HCT116 (cell line): ENCODE data around the gene LPAR3. TPM values are rescaled to one million over a fixed set of nuclear protein-coding genes. Genes with fewer than 3 reads are reported as not detected.

Experiments used
- ATAC-seq: fragments of 200-7000 bp; cut with Tn5 transposase; 2 replicates; pipeline ENCODE4 v1.9.1; 2020; ENCODE audit warnings: mild to moderate bottlenecking, moderate library complexity
- BruUV-seq: library from RNA; stranded (reverse); fragments of 400-500 nt; replicated peaks from 2 replicates; lab custom pipeline; 2021; lab: Mats Ljungman, UMichigan
- CTCF ChIA-PET: fragments of 300-600 bp; sonication (Branson Sonifier 250); formaldehyde crosslinking; loops from one replicate; lab custom pipeline; 2021; ENCODE audit warnings: antibody characterized with exemption; lab: Charles Lee
- POLR2A ChIA-PET: fragments of 300-600, 350-600 bp; sonication (Branson Sonifier 250); formaldehyde crosslinking; loops from one replicate; lab custom pipeline; 2021; ENCODE audit warnings: antibody characterized with exemption; lab: Charles Lee
- RAD21 ChIA-PET, 2 experiments: fragments of 300-600 bp; sonication (Branson Sonifier 250); formaldehyde crosslinking; loops; one replicate each; lab custom pipeline; 2023; ENCODE audit warnings: low total read pairs in 2 of 2; ENCODE audit not compliant: uncharacterized antibody in 2 of 2, unreplicated experiment in 2 of 2, low non-redundant PET in 1 of 2; lab: Charles Lee
- DNase-seq: peaks from one replicate; pipeline ENCODE4 v3.0.0-alpha.2; 2010; ENCODE audit warnings: low read depth, low spot score
- H2AFZ ChIP-seq: fragments of 200-600 bp; shearing (Covaris generic), sonication (generic); 2 replicates; pipeline ENCODE4 v1.6.1; 2017; ENCODE audit warnings: low read depth, mixed run types, mixed read lengths, antibody characterized with exemption, low read length; ENCODE audit not compliant: poor library complexity, severe bottlenecking
- H3K27ac ChIP-seq: 2 replicates; pipeline ENCODE4 v1.5.1; 2012; ENCODE audit warnings: low read depth, low read length
- H3K27me3 ChIP-seq: fragments of 200-600 bp; sonication (generic); 2 replicates; pipeline ENCODE4 v1.6.1; 2016; ENCODE audit warnings: mixed run types, low read length, mixed read lengths; ENCODE audit not compliant: insufficient read depth
- H3K36me3 ChIP-seq, 2 experiments: fragments of 200-500 bp in 1 of 2; fragments of 200-600 bp in 1 of 2; sonication (Bioruptor generic) in 1 of 2; sonication (generic) in 1 of 2; 2 replicates each; pipeline versions ENCODE4 v1.5.1 to v1.6.1; 2014 to 2016; ENCODE audit warnings: low read length in 2 of 2, inconsistent platforms in 1 of 2, mixed read lengths in 1 of 2, mixed run types in 1 of 2; ENCODE audit not compliant: insufficient read depth in 2 of 2, control insufficient read depth in 1 of 2
- H3K4me1 ChIP-seq, 2 experiments: fragments of 200-600 bp in 1 of 2; sonication (generic) in 1 of 2; 2 replicates each; pipeline versions ENCODE4 v1.5.1 to v1.6.1; 2012 to 2017; ENCODE audit warnings: low read length in 2 of 2, inconsistent platforms in 1 of 2, mild to moderate bottlenecking in 1 of 2, mixed read lengths in 1 of 2, mixed run types in 1 of 2, moderate library complexity in 1 of 2; ENCODE audit not compliant: insufficient read depth in 2 of 2, control insufficient read depth in 1 of 2
- H3K4me2 ChIP-seq: fragments of 200-600 bp; sonication (generic); 2 replicates; pipeline ENCODE4 v1.6.1; 2017; ENCODE audit warnings: mixed run types, low read length, mixed read lengths
- H3K4me3 ChIP-seq, 2 experiments: fragments of 200-600 bp in 1 of 2; sonication (generic) in 1 of 2; replicated peaks in 1 of 2; 2 replicates each; pipeline ENCODE4 v1.5.1; 2011 to 2016; ENCODE audit warnings: low read length in 2 of 2, control low read depth in 1 of 2, low read depth in 1 of 2, mild to moderate bottlenecking in 1 of 2, mixed read lengths in 1 of 2, mixed run types in 1 of 2
- H3K79me2 ChIP-seq: fragments of 200-600 bp; sonication (generic); 2 replicates; pipeline ENCODE4 v1.6.1; 2017; ENCODE audit warnings: mild to moderate bottlenecking, mixed run types, low read length, moderate library complexity, mixed read lengths; ENCODE audit not compliant: insufficient read depth
- H3K9ac ChIP-seq: fragments of 200-600 bp; sonication (generic); 2 replicates; pipeline ENCODE4 v1.6.1; 2016; ENCODE audit warnings: low read length, mixed read lengths
- H3K9me2 ChIP-seq: fragments of 200-600 bp; sonication (generic), shearing (Covaris generic); 2 replicates; pipeline ENCODE4 v1.6.1; 2017; ENCODE audit warnings: mixed run types, mild to moderate bottlenecking, moderate library complexity; ENCODE audit not compliant: insufficient read depth
- H3K9me3 ChIP-seq, 2 experiments: fragments of 200-500 bp in 1 of 2; fragments of 200-600 bp in 1 of 2; sonication (Bioruptor generic) in 1 of 2; sonication (generic) in 1 of 2; 2 replicates each; pipeline ENCODE4 v1.6.1; 2014 to 2017; ENCODE audit warnings: low read length in 2 of 2, mixed read lengths in 2 of 2, inconsistent platforms in 1 of 2, low read depth in 1 of 2, mild to moderate bottlenecking in 1 of 2, mixed run types in 1 of 2, moderate library complexity in 1 of 2; ENCODE audit not compliant: control insufficient read depth in 1 of 2, insufficient read depth in 1 of 2
- H4K20me1 ChIP-seq: fragments of 200-600 bp; sonication (generic), shearing (Covaris generic); 2 replicates; pipeline ENCODE4 v1.6.1; 2017; ENCODE audit warnings: mixed run types, mild to moderate bottlenecking, moderate library complexity; ENCODE audit not compliant: insufficient read depth
- CTCF ChIP-seq, 3 experiments: fragments of 200-600 bp in 1 of 3; sonication (generic) in 1 of 3; IDR thresholded peaks in 2 of 3; conservative IDR thresholded peaks in 1 of 3; 2 replicates each; pipeline ENCODE4 v1.5.1; 2012 to 2017; ENCODE audit warnings: low read depth in 2 of 3, low read length in 2 of 3, antibody characterized with exemption in 1 of 3, borderline replicate concordance in 1 of 3, control low read depth in 1 of 3, mild to moderate bottlenecking in 1 of 3, mixed read lengths in 1 of 3, mixed run types in 1 of 3, moderate library complexity in 1 of 3; ENCODE audit not compliant: insufficient read depth in 1 of 3
- ELF1 ChIP-seq: IDR thresholded peaks from 2 replicates; pipeline ENCODE4 v1.6.1; 2012; ENCODE audit warnings: low read depth, borderline replicate concordance
- EZH2phosphoT487 ChIP-seq: fragments of 200-600 bp; IDR thresholded peaks from 2 replicates; pipeline ENCODE4 v1.6.1; 2018; ENCODE audit warnings: antibody characterized with exemption, borderline replicate concordance
- FOSL1 ChIP-seq: IDR thresholded peaks from 2 replicates; pipeline ENCODE4 v1.6.1; 2012; ENCODE audit warnings: low read depth
- JUND ChIP-seq: IDR thresholded peaks from 2 replicates; pipeline ENCODE4 v1.6.1; 2012
- POLR2A ChIP-seq: IDR thresholded peaks from 2 replicates; pipeline ENCODE4 v1.7.0; 2011; ENCODE audit warnings: borderline replicate concordance; ENCODE audit not compliant: insufficient read depth, insufficient read length; ENCODE audit errors: extremely low read depth
- POLR2AphosphoS5 ChIP-seq: IDR thresholded peaks from 2 replicates; pipeline ENCODE4 v1.6.1; 2011; ENCODE audit warnings: mild to moderate bottlenecking, low read depth, low read length, moderate library complexity
- SRF ChIP-seq: IDR thresholded peaks from 2 replicates; pipeline ENCODE4 v1.6.1; 2012; ENCODE audit warnings: low read depth
- TCF7L2 ChIP-seq: IDR thresholded peaks from 2 replicates; pipeline ENCODE4 v1.7.0; 2011; ENCODE audit warnings: borderline replicate concordance, inconsistent platforms; ENCODE audit not compliant: insufficient read depth, insufficient read length; ENCODE audit errors: extremely low read depth
- YY1 ChIP-seq: IDR thresholded peaks from 2 replicates; pipeline ENCODE4 v1.6.1; 2011; ENCODE audit warnings: low read length, low read depth, moderate library complexity, mild to moderate bottlenecking; ENCODE audit not compliant: insufficient replicate concordance; ENCODE audit errors: extremely low read depth
- ZFX ChIP-seq: fragments of 450-650 bp; IDR thresholded peaks from 2 replicates; pipeline ENCODE4 v1.6.1; 2017
- intact Hi-C: fragments of 100-400 bp; cut with micrococcal nuclease; formaldehyde crosslinking; loops from 2 replicates; pipeline ENCODE4 v1.10.0; 2022
- total RNA-seq: library from RNA; stranded (reverse); gene quantifications from one replicate; pipeline ENCODE4 v1.2.1, GENCODE V29; 2021; ENCODE audit not compliant: unreplicated experiment

The LPAR3 gene
- total RNA-seq, 1 experiment from 2014 or later = 27.2 TPM

GRCh38 chr1:84827555-84827954 is 65.5 kb downstream of the LPAR3 start:
- Histone ChIP-seq H3K27ac (no peak overlapping the region), H4K20me1 (no peaks in the 10 kb centered on the region; the same call in 1 of the 2 replicates), H3K36me3 (no peaks in the 10 kb centered on the region), H3K4me2 (no peak overlapping the region), H2AFZ (no peak overlapping the region), H3K9ac (no peak overlapping the region), H3K79me2 (peaks cover 23% of the 10 kb centered on the region; the same call in 1 of the 2 replicates), H3K9me2 (no peaks in the 10 kb centered on the region), H3K4me3 (no peak overlapping the region)
- POLR2A ChIA-PET = no interaction called here
- BruUV-seq = no TSS peak
- DNase-seq = no peak
- intact Hi-C loops = no loop called here
- no peak for TF ChIP-seq POLR2AphosphoS5
- no peak for TF ChIP-seq EZH2phosphoT487
- no peak for TF ChIP-seq ZFX
- no peak for TF ChIP-seq TCF7L2
- TF ChIP-seq ELF1 = no peak
- TF ChIP-seq SRF = no peak
- no peak for TF ChIP-seq JUND
- TF ChIP-seq FOSL1 = no peak
- TF ChIP-seq YY1 = no peak
- no peak for TF ChIP-seq POLR2A
- no peak for TF ChIP-seq CTCF (IDR thresholded peaks at IDR 0.05 in 2 of 3, conservative IDR thresholded peaks at IDR 0.05 in 1 of 3; ENCODE audit: borderline replicate concordance in 1 of 3, insufficient read depth in 1 of 3, low read depth in 2 of 3, low read length in 2 of 3)
- TF ChIP-seq, all 23 proteins: peak for 0
- Histone ChIP-seq H3K4me1 (no peaks in the 10 kb centered on the region), H3K9me3 (no peaks in the 10 kb centered on the region), H3K27me3 (no peaks in the 10 kb centered on the region)
- CTCF ChIA-PET = no interaction called here
- no peak for ATAC-seq
- RAD21 ChIA-PET = no interaction called here
